GM12878 (cell line): ENCODE measurements around the gene CCDC63. TPM values are rescaled to one million over a fixed set of nuclear protein-coding genes. Genes with fewer than 3 reads are reported as not detected.

Experiments
- ATAC-seq: fragments of 200-7000 bp; cut with Tn5 transposase; 3 replicates; pipeline ENCODE4 v1.9.1; 2020; ENCODE audit warnings: mild to moderate bottlenecking, moderate library complexity
- BruUV-seq: library from RNA; stranded (reverse); fragments of 400-500 nt; replicated peaks from 2 replicates; lab custom pipeline; 2021; lab: Mats Ljungman, UMichigan
- CTCF ChIA-PET: fragments of 300-600 bp; sonication (Branson Sonifier 250); formaldehyde crosslinking; extraction: SDS; loops from one replicate; lab custom pipeline; 2021; ENCODE audit warnings: inconsistent platforms; lab: Yijun Ruan, JAX
- POLR2A ChIA-PET: fragments of 350-600 bp; formaldehyde crosslinking; extraction: SDS; loops from one replicate; lab custom pipeline; 2021; ENCODE audit warnings: inconsistent platforms; lab: Charles Lee
- RAD21 ChIA-PET: fragments of 300-600 bp; sonication (Branson Sonifier 250); formaldehyde crosslinking; loops from one replicate; lab custom pipeline; 2023; ENCODE audit warnings: antibody characterized with exemption; ENCODE audit not compliant: unreplicated experiment; lab: Charles Lee
- SMC1A ChIA-PET: fragments of 300-600 bp; sonication (Branson Sonifier 250); formaldehyde crosslinking; loops from one replicate; lab custom pipeline; 2023; ENCODE audit not compliant: unreplicated experiment, uncharacterized antibody; lab: Charles Lee
- DNase-seq: peaks from one replicate; pipeline ENCODE4 v3.0.0-alpha.2; 2011; ENCODE audit warnings: low read depth, low spot score
- FAIRE-seq: peaks from 3 replicates; lab custom pipeline; 2011; peaks lifted over from hg19 to GRCh38; lab: Jason Lieb, UNC
- H2AFZ ChIP-seq: 2 replicates; pipeline ENCODE4 v1.6.0; 2011; ENCODE audit warnings: low read depth, low read length, control low read depth; ENCODE audit not compliant: control insufficient read depth
- H3K27ac ChIP-seq: 2 replicates; pipeline ENCODE4 v1.5.1; 2011; ENCODE audit warnings: control low read depth; ENCODE audit not compliant: control insufficient read depth, insufficient read depth
- H3K27me3 ChIP-seq, 2 experiments: replicated peaks in 1 of 2; 2 replicates each; pipeline versions ENCODE4 v1.6.0 to v1.6.1; 2011; ENCODE audit warnings: low read length in 1 of 2; ENCODE audit not compliant: control insufficient read depth in 2 of 2, insufficient read depth in 2 of 2
- H3K36me3 ChIP-seq, 2 experiments: 2 replicates each; pipeline ENCODE4 v1.5.1; 2011; ENCODE audit warnings: low read length in 1 of 2; ENCODE audit not compliant: control insufficient read depth in 2 of 2, insufficient read depth in 2 of 2
- H3K4me1 ChIP-seq: 2 replicates; pipeline ENCODE4 v1.6.1; 2011; ENCODE audit warnings: mild to moderate bottlenecking, low read length, moderate library complexity, mixed read lengths; ENCODE audit not compliant: control insufficient read depth, insufficient read depth
- H3K4me2 ChIP-seq: 2 replicates; pipeline ENCODE4 v1.6.0; 2011; ENCODE audit warnings: control low read depth; ENCODE audit not compliant: control insufficient read depth, insufficient read depth
- H3K4me3 ChIP-seq: fragments of 200-600 bp; sonication (generic); 2 replicates; pipeline ENCODE4 v1.5.1; 2016
- H3K79me2 ChIP-seq: 2 replicates; pipeline ENCODE4 v1.6.0; 2011; ENCODE audit warnings: low read length; ENCODE audit not compliant: control insufficient read depth, insufficient read depth
- H3K9ac ChIP-seq: 2 replicates; pipeline ENCODE4 v1.8.0; 2011; ENCODE audit warnings: low read length, control low read depth, mixed read lengths; ENCODE audit not compliant: control insufficient read depth, insufficient read depth
- H3K9me3 ChIP-seq: replicated peaks from 3 replicates; pipeline ENCODE4 v1.5.1; 2011; ENCODE audit warnings: mild to moderate bottlenecking, low read length; ENCODE audit not compliant: control insufficient read depth, insufficient read depth
- H4K20me1 ChIP-seq: 2 replicates; pipeline ENCODE4 v1.6.0; 2011; ENCODE audit not compliant: control insufficient read depth, insufficient read depth
- CBX3 ChIP-seq: fragments of 200-600 bp; sonication (generic); IDR thresholded peaks from 2 replicates; pipeline ENCODE4 v1.6.1; 2016; ENCODE audit warnings: low read depth, borderline replicate concordance
- CHD1 ChIP-seq: IDR thresholded peaks from 2 replicates; pipeline ENCODE4 v1.6.1; 2012; ENCODE audit warnings: low read depth, low read length, improper control_type of control experiment
- E4F1 ChIP-seq: fragments of 450-650 bp; IDR thresholded peaks from 2 replicates; pipeline ENCODE4 v1.6.1; 2018; ENCODE audit warnings: borderline replicate concordance, mild to moderate bottlenecking; ENCODE audit not compliant: partially characterized antibody
- FOS ChIP-seq: IDR thresholded peaks from 3 replicates; pipeline ENCODE4 v1.6.1; 2011; ENCODE audit warnings: borderline replicate concordance; ENCODE audit not compliant: insufficient read length; ENCODE audit errors: extremely low read depth
- HSF1 ChIP-seq: fragments of 150-350 bp; IDR thresholded peaks from 2 replicates; pipeline ENCODE4 v1.6.1; 2014; ENCODE audit warnings: mild to moderate bottlenecking, low read depth, low read length
- IKZF2 ChIP-seq, 2 experiments: fragments of 450-650 bp; IDR thresholded peaks; 2 replicates each; pipeline ENCODE4 v1.6.1; 2017; ENCODE audit warnings: mild to moderate bottlenecking in 2 of 2, moderate library complexity in 2 of 2
- MEF2A ChIP-seq: IDR thresholded peaks from 2 replicates; pipeline ENCODE4 v1.6.1; 2011; ENCODE audit warnings: low read depth, mild to moderate bottlenecking, low read length, moderate library complexity; ENCODE audit not compliant: insufficient read depth
- NR2C2 ChIP-seq: IDR thresholded peaks from 2 replicates; pipeline ENCODE4 v1.6.1; 2011; ENCODE audit warnings: borderline replicate concordance, low read depth; ENCODE audit not compliant: control insufficient read depth, insufficient read length
- NR2F1 ChIP-seq: fragments of 450-650 bp; conservative IDR thresholded peaks from 2 replicates; pipeline ENCODE4 v1.6.1; 2017; ENCODE audit warnings: mild to moderate bottlenecking
- PML ChIP-seq: IDR thresholded peaks from 2 replicates; pipeline ENCODE4 v1.6.1; 2012; ENCODE audit warnings: low read length, inconsistent platforms
- RUNX3 ChIP-seq: IDR thresholded peaks from 2 replicates; pipeline ENCODE4 v1.6.1; 2012; ENCODE audit warnings: low read length, inconsistent platforms
- USF2 ChIP-seq: IDR thresholded peaks from 2 replicates; pipeline ENCODE4 v1.6.1; 2011; ENCODE audit warnings: low read depth, low read length, improper control_type of control experiment, borderline replicate concordance
- YY1 ChIP-seq: IDR thresholded peaks from 2 replicates; pipeline ENCODE4 v1.6.1; 2011; ENCODE audit warnings: low read depth, mild to moderate bottlenecking, low read length
- WGBS: methylation state at CpG from one replicate; pipeline ENCODE4 v1.1.6; 2016; ENCODE audit warnings: low lambda C conversion rate; ENCODE audit not compliant: insufficient replicate concordance, insufficient coverage; ENCODE audit errors: missing lambda C conversion rate; 5-methylcytosine and 5-hydroxymethylcytosine counted together
- in situ Hi-C: fragments of 300-500 bp; cut with MboI; formaldehyde crosslinking; loops from 9 replicates; pipeline ENCODE4 v1.14.3; 2018; ENCODE audit warnings: mixed read lengths
- intact Hi-C: fragments of 100-400 bp; cut with micrococcal nuclease; formaldehyde crosslinking; loops from one replicate; pipeline ENCODE4 v1.14.2; 2022; ENCODE audit not compliant: unreplicated experiment
- polyA plus RNA-seq, 11 experiments: library from polyadenylated mRNA; depleted of rRNA in 4 of 11; unstranded in 6 of 11; stranded (reverse) in 5 of 11; fragments of >200 nt; fragmentation: Nextera tagmentation in 4 of 11; fragmentation: Illumina TruSeq in 1 of 11; extraction: Ambion mirVana in 4 of 11; extraction: Trizol in 1 of 11; gene quantifications; 1 replicate in 1 of 11; 2 replicates in 10 of 11; pipeline versions ENCODE4 v1.2.1 to v1.2.3, GENCODE V29; 2011 to 2016; ENCODE audit warnings: inconsistent platforms in 2 of 11, missing spikeins in 2 of 11, low read depth in 1 of 11
- total RNA-seq, 4 experiments: library from RNA; depleted of rRNA in 3 of 4; stranded (reverse); fragments of >200 nt in 3 of 4; fragmentation: Illumina TruSeq in 1 of 4; extraction: Trizol in 1 of 4; gene quantifications; 2 replicates each; pipeline versions ENCODE4 v1.2.1 to v1.2.3, GENCODE V29; 2013 to 2021
- TF ChIP-seq, protein P1 (sequence below): fragments of 450-650 bp; IDR thresholded peaks from 2 replicates; pipeline ENCODE4 v1.6.1; 2014; ENCODE audit warnings: mild to moderate bottlenecking
- TF ChIP-seq, protein P2 (sequence below): fragments of 450-650 bp; IDR thresholded peaks from 2 replicates; pipeline ENCODE4 v1.6.1; 2016; ENCODE audit warnings: mild to moderate bottlenecking, moderate library complexity, borderline replicate concordance

CCDC63 gene
- total and polyA plus RNA-seq, 10 of the 15 experiments (the other 5 are each of a cell fraction or from before 2014, with no cell fraction given) = not detected

- H4K20me1 ChIP-seq = no peaks in the 10 kb centered on the region
- no peak for TF ChIP-seq HSF1
- TF ChIP-seq, protein P1, sequence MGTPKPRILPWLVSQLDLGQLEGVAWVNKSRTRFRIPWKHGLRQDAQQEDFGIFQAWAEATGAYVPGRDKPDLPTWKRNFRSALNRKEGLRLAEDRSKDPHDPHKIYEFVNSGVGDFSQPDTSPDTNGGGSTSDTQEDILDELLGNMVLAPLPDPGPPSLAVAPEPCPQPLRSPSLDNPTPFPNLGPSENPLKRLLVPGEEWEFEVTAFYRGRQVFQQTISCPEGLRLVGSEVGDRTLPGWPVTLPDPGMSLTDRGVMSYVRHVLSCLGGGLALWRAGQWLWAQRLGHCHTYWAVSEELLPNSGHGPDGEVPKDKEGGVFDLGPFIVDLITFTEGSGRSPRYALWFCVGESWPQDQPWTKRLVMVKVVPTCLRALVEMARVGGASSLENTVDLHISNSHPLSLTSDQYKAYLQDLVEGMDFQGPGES = no peak
- TF ChIP-seq, protein P2, sequence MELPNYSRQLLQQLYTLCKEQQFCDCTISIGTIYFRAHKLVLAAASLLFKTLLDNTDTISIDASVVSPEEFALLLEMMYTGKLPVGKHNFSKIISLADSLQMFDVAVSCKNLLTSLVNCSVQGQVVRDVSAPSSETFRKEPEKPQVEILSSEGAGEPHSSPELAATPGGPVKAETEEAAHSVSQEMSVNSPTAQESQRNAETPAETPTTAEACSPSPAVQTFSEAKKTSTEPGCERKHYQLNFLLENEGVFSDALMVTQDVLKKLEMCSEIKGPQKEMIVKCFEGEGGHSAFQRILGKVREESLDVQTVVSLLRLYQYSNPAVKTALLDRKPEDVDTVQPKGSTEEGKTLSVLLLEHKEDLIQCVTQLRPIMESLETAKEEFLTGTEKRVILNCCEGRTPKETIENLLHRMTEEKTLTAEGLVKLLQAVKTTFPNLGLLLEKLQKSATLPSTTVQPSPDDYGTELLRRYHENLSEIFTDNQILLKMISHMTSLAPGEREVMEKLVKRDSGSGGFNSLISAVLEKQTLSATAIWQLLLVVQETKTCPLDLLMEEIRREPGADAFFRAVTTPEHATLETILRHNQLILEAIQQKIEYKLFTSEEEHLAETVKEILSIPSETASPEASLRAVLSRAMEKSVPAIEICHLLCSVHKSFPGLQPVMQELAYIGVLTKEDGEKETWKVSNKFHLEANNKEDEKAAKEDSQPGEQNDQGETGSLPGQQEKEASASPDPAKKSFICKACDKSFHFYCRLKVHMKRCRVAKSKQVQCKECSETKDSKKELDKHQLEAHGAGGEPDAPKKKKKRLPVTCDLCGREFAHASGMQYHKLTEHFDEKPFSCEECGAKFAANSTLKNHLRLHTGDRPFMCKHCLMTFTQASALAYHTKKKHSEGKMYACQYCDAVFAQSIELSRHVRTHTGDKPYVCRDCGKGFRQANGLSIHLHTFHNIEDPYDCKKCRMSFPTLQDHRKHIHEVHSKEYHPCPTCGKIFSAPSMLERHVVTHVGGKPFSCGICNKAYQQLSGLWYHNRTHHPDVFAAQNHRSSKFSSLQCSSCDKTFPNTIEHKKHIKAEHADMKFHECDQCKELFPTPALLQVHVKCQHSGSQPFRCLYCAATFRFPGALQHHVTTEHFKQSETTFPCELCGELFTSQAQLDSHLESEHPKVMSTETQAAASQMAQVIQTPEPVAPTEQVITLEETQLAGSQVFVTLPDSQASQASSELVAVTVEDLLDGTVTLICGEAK = no peak
- no peak for TF ChIP-seq RUNX3
- no peak for TF ChIP-seq CHD1
- no peak for TF ChIP-seq IKZF2 (IDR thresholded peaks at IDR 0.05)
- TF ChIP-seq NR2F1 = no peak
- TF ChIP-seq E4F1 = no peak
- TF ChIP-seq NR2C2 = no peak
- TF ChIP-seq MEF2A = no peak
- TF ChIP-seq YY1 = no peak
- TF ChIP-seq USF2 = no peak
- TF ChIP-seq CBX3 = no peak
- no peak for TF ChIP-seq FOS
- TF ChIP-seq PML = no peak
Observed at GRCh38 chr12:110889361-110889760, 42.6 kb downstream of the CCDC63 start.

More at GRCh38 chr12:110889361-110889760, 42.6 kb downstream of the CCDC63 start:
- no peak overlapping the region for H3K9ac ChIP-seq
- H2AFZ ChIP-seq = no peak overlapping the region
- no peak overlapping the region for H3K4me3 ChIP-seq
- intact Hi-C loops = loop anchor here (2.0 to 10.0 kb wide), 7 partner anchors 63 to 787 kb away; partner anchors contain the start of gene ARPC3
- no peaks in the 10 kb centered on the region for H3K4me1 ChIP-seq
- H3K27ac ChIP-seq = no peak overlapping the region
- no TSS peak for BruUV-seq
- no peak overlapping the region for H3K4me2 ChIP-seq
- SMC1A ChIA-PET = interaction anchor here (0.6 kb wide), 1 partner anchor 87 kb away, joined by 5 read pairs; no protein-coding TSS in a partner anchor
- H3K36me3 ChIP-seq = no peaks in the 10 kb centered on the region
- WGBS = 49% methylated on average over 12 of the region's 12 CpGs
- H3K9me3 ChIP-seq = no peaks in the 10 kb centered on the region
- H3K79me2 ChIP-seq = no peaks in the 10 kb centered on the region
- FAIRE-seq (no peak), ATAC-seq (no peak), DNase-seq (no peak)
- RAD21 ChIA-PET = no interaction called here
- in situ Hi-C loops = no loop called here
- POLR2A ChIA-PET = no interaction called here
- H3K27me3 ChIP-seq = no peaks in the 10 kb centered on the region; a peak in 1 of 4 replicates
- CTCF ChIA-PET = interaction anchor here (0.6 to 3.5 kb wide), 3 partner anchors 8 to 439 kb away, joined by 3 to 26 read pairs (median 3); partner anchors contain the start of gene ARPC3
